HCT116 (cell line): ENCODE data around the gene CDH5. TPM values are rescaled to one million over a fixed set of nuclear protein-coding genes. Genes with fewer than 3 reads are reported as not detected.

Experiments used
- ATAC-seq: fragments of 200-7000 bp; cut with Tn5 transposase; 2 replicates; pipeline ENCODE4 v1.9.1; 2020; ENCODE audit warnings: mild to moderate bottlenecking, moderate library complexity
- BruUV-seq: library from RNA; stranded (reverse); fragments of 400-500 nt; replicated peaks from 2 replicates; lab custom pipeline; 2021; lab: Mats Ljungman, UMichigan
- CTCF ChIA-PET: fragments of 300-600 bp; sonication (Branson Sonifier 250); formaldehyde crosslinking; loops from one replicate; lab custom pipeline; 2021; ENCODE audit warnings: antibody characterized with exemption; lab: Charles Lee
- POLR2A ChIA-PET: fragments of 300-600, 350-600 bp; sonication (Branson Sonifier 250); formaldehyde crosslinking; loops from one replicate; lab custom pipeline; 2021; ENCODE audit warnings: antibody characterized with exemption; lab: Charles Lee
- RAD21 ChIA-PET, 2 experiments: fragments of 300-600 bp; sonication (Branson Sonifier 250); formaldehyde crosslinking; loops; one replicate each; lab custom pipeline; 2023; ENCODE audit warnings: low total read pairs in 2 of 2; ENCODE audit not compliant: uncharacterized antibody in 2 of 2, unreplicated experiment in 2 of 2, low non-redundant PET in 1 of 2; lab: Charles Lee
- DNase-seq: peaks from one replicate; pipeline ENCODE4 v3.0.0-alpha.2; 2010; ENCODE audit warnings: low read depth, low spot score
- H2AFZ ChIP-seq: fragments of 200-600 bp; shearing (Covaris generic), sonication (generic); 2 replicates; pipeline ENCODE4 v1.6.1; 2017; ENCODE audit warnings: low read depth, mixed run types, mixed read lengths, antibody characterized with exemption, low read length; ENCODE audit not compliant: poor library complexity, severe bottlenecking
- H3K27ac ChIP-seq: 2 replicates; pipeline ENCODE4 v1.5.1; 2012; ENCODE audit warnings: low read depth, low read length
- H3K27me3 ChIP-seq: fragments of 200-600 bp; sonication (generic); 2 replicates; pipeline ENCODE4 v1.6.1; 2016; ENCODE audit warnings: mixed run types, low read length, mixed read lengths; ENCODE audit not compliant: insufficient read depth
- H3K36me3 ChIP-seq, 2 experiments: fragments of 200-500 bp in 1 of 2; fragments of 200-600 bp in 1 of 2; sonication (Bioruptor generic) in 1 of 2; sonication (generic) in 1 of 2; 2 replicates each; pipeline versions ENCODE4 v1.5.1 to v1.6.1; 2014 to 2016; ENCODE audit warnings: low read length in 2 of 2, inconsistent platforms in 1 of 2, mixed read lengths in 1 of 2, mixed run types in 1 of 2; ENCODE audit not compliant: insufficient read depth in 2 of 2, control insufficient read depth in 1 of 2
- H3K4me1 ChIP-seq, 2 experiments: fragments of 200-600 bp in 1 of 2; sonication (generic) in 1 of 2; 2 replicates each; pipeline versions ENCODE4 v1.5.1 to v1.6.1; 2012 to 2017; ENCODE audit warnings: low read length in 2 of 2, inconsistent platforms in 1 of 2, mild to moderate bottlenecking in 1 of 2, mixed read lengths in 1 of 2, mixed run types in 1 of 2, moderate library complexity in 1 of 2; ENCODE audit not compliant: insufficient read depth in 2 of 2, control insufficient read depth in 1 of 2
- H3K4me2 ChIP-seq: fragments of 200-600 bp; sonication (generic); 2 replicates; pipeline ENCODE4 v1.6.1; 2017; ENCODE audit warnings: mixed run types, low read length, mixed read lengths
- H3K4me3 ChIP-seq, 2 experiments: fragments of 200-600 bp in 1 of 2; sonication (generic) in 1 of 2; replicated peaks in 1 of 2; 2 replicates each; pipeline ENCODE4 v1.5.1; 2011 to 2016; ENCODE audit warnings: low read length in 2 of 2, control low read depth in 1 of 2, low read depth in 1 of 2, mild to moderate bottlenecking in 1 of 2, mixed read lengths in 1 of 2, mixed run types in 1 of 2
- H3K79me2 ChIP-seq: fragments of 200-600 bp; sonication (generic); 2 replicates; pipeline ENCODE4 v1.6.1; 2017; ENCODE audit warnings: mild to moderate bottlenecking, mixed run types, low read length, moderate library complexity, mixed read lengths; ENCODE audit not compliant: insufficient read depth
- H3K9ac ChIP-seq: fragments of 200-600 bp; sonication (generic); 2 replicates; pipeline ENCODE4 v1.6.1; 2016; ENCODE audit warnings: low read length, mixed read lengths
- H3K9me2 ChIP-seq: fragments of 200-600 bp; sonication (generic), shearing (Covaris generic); 2 replicates; pipeline ENCODE4 v1.6.1; 2017; ENCODE audit warnings: mixed run types, mild to moderate bottlenecking, moderate library complexity; ENCODE audit not compliant: insufficient read depth
- H3K9me3 ChIP-seq, 2 experiments: fragments of 200-500 bp in 1 of 2; fragments of 200-600 bp in 1 of 2; sonication (Bioruptor generic) in 1 of 2; sonication (generic) in 1 of 2; 2 replicates each; pipeline ENCODE4 v1.6.1; 2014 to 2017; ENCODE audit warnings: low read length in 2 of 2, mixed read lengths in 2 of 2, inconsistent platforms in 1 of 2, low read depth in 1 of 2, mild to moderate bottlenecking in 1 of 2, mixed run types in 1 of 2, moderate library complexity in 1 of 2; ENCODE audit not compliant: control insufficient read depth in 1 of 2, insufficient read depth in 1 of 2
- H4K20me1 ChIP-seq: fragments of 200-600 bp; sonication (generic), shearing (Covaris generic); 2 replicates; pipeline ENCODE4 v1.6.1; 2017; ENCODE audit warnings: mixed run types, mild to moderate bottlenecking, moderate library complexity; ENCODE audit not compliant: insufficient read depth
- EGR1 ChIP-seq: IDR thresholded peaks from 2 replicates; pipeline ENCODE4 v1.6.1; 2012; ENCODE audit warnings: low read depth
- ELF1 ChIP-seq: IDR thresholded peaks from 2 replicates; pipeline ENCODE4 v1.6.1; 2012; ENCODE audit warnings: low read depth, borderline replicate concordance
- FOSL1 ChIP-seq: IDR thresholded peaks from 2 replicates; pipeline ENCODE4 v1.6.1; 2012; ENCODE audit warnings: low read depth
- JUND ChIP-seq: IDR thresholded peaks from 2 replicates; pipeline ENCODE4 v1.6.1; 2012
- SRF ChIP-seq: IDR thresholded peaks from 2 replicates; pipeline ENCODE4 v1.6.1; 2012; ENCODE audit warnings: low read depth
- intact Hi-C: fragments of 100-400 bp; cut with micrococcal nuclease; formaldehyde crosslinking; loops from 2 replicates; pipeline ENCODE4 v1.10.0; 2022
- total RNA-seq: library from RNA; stranded (reverse); gene quantifications from one replicate; pipeline ENCODE4 v1.2.1, GENCODE V29; 2021; ENCODE audit not compliant: unreplicated experiment
- TF ChIP-seq, protein P1 (sequence below): IDR thresholded peaks from 2 replicates; pipeline ENCODE4 v1.6.1; 2012

Gene CDH5
- total RNA-seq, 1 experiment from 2014 or later = 0.15 TPM

DNA sequence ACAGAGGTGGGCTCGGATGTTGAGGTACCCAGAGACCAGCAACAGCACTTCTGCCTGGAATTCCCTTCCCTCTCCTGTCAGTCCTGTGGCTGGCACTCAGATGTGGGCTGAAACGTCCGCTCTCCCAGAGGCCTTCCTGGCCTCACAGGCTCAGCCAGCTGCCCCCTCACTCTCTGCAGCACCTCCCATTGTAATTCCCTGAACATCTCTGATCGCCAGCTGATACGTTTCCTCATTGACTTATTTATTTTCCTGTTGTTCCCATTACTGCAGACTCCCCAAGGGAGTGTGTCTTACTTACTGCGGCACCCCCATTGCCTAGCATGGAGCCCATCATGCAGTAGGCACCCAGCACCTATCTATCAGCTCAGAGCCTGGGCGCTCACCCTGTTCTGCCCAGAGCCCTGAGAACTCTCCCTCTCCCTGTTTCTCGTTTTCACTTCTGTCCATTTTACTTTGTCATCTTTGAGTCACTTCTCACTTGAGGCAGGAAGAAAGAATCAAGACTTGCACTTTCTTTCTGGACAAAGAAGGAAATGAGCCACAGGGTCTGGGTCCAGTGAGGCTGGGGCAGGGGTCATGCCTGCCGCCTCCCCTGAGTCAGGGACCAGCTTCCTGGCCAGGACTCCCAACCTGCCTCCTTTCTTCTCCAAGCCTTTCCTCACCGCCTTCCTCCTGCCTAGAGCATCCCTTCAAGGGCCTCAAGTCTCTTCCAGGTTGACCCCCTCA is 10.2 kb downstream of the CDH5 start:
- Histone ChIP-seq H3K36me3 (no peaks in the 10 kb centered on the region), H2AFZ (no peak overlapping the region), H3K27ac (no peak overlapping the region), H3K4me3 (no peak overlapping the region), H3K9me3 (no peaks in the 10 kb centered on the region), H3K9ac (no peak overlapping the region), H4K20me1 (no peaks in the 10 kb centered on the region), H3K4me1 (peaks cover 2 to 3% of the 10 kb centered on the region in 2 experiments), H3K9me2 (no peaks in the 10 kb centered on the region), H3K79me2 (no peaks in the 10 kb centered on the region), H3K4me2 (no peak overlapping the region), H3K27me3 (no peaks in the 10 kb centered on the region)
- intact Hi-C loops = no loop called here
- DNase-seq (no peak), ATAC-seq (no peak)
- no peak for TF ChIP-seq ELF1
- TF ChIP-seq FOSL1 = no peak
- TF ChIP-seq JUND = no peak
- no peak for TF ChIP-seq EGR1
- TF ChIP-seq SRF = no peak
- BruUV-seq = no TSS peak
- CTCF ChIA-PET = no interaction called here
- POLR2A ChIA-PET = no interaction called here
- RAD21 ChIA-PET = no interaction called here

DNA sequence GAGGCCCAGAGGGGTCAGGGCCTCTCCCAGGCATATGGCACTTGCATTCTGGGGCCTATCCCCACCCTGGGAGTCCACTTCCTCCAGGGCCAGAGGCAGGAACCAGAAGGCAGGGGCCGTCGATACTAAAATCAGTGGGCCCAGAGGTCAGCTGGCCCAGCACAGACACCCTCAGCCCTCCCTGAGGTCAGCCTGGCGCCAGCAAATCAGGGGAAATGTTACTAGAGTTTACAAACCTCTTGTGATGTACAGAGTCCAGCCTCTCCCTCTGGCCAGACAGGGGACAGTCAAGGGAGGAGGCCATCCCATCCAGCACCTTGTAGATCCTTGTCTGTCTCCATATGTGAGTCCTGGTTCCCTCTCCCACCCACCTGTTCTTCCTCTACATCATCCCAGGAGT is 10.8 kb downstream of the CDH5 start:
- H3K9ac ChIP-seq = no peak overlapping the region
- H3K4me2 ChIP-seq = no peak overlapping the region
- no peaks in the 10 kb centered on the region for H4K20me1 ChIP-seq
- H2AFZ ChIP-seq = no peak overlapping the region
- H3K9me3 ChIP-seq = no peaks in the 10 kb centered on the region
- ATAC-seq (no peak), DNase-seq (no peak)
- H3K27me3 ChIP-seq = no peaks in the 10 kb centered on the region
- no peaks in the 10 kb centered on the region for H3K79me2 ChIP-seq
- H3K9me2 ChIP-seq = no peaks in the 10 kb centered on the region
- BruUV-seq = no TSS peak
- no peak overlapping the region for H3K27ac ChIP-seq
- ChIA-PET CTCF (no interaction called here), POLR2A (no interaction called here), RAD21 (no interaction called here)
- intact Hi-C loops = no loop called here
- H3K36me3 ChIP-seq = no peaks in the 10 kb centered on the region
- H3K4me1 ChIP-seq = peaks cover 8 to 9% of the 10 kb centered on the region in 2 experiments
- TF ChIP-seq EGR1 = no peak
- TF ChIP-seq, protein P1, sequence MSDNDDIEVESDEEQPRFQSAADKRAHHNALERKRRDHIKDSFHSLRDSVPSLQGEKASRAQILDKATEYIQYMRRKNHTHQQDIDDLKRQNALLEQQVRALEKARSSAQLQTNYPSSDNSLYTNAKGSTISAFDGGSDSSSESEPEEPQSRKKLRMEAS = no peak
- H3K4me3 ChIP-seq = no peak overlapping the region
